GM15510 (cell line): Measurements from ENCODE around the gene TCF21.

Experiments used
- POLR2A ChIP-seq: IDR thresholded peaks from 3 replicates; pipeline ENCODE4 v1.6.1; 2011; ENCODE audit warnings: borderline replicate concordance; ENCODE audit not compliant: insufficient read length; ENCODE audit errors: extremely low read depth

TCF21 gene

GRCh38 chr6:133888929-133889556 lies at the start of gene TCF21:
TSS of gene TCF21 (plus strand) at chr6:133889113. CDS start at chr6:133889398, 285 bp downstream.
- TF ChIP-seq POLR2A = no peak

- TF ChIP-seq POLR2A = no peak
Observed at GRCh38 chr6:133841176-133841575, 47.7 kb upstream of the TCF21 start.

GRCh38 chr6:133843098-133843497 lies 45.8 kb upstream of the TCF21 start:
- TF ChIP-seq POLR2A = no peak

- no peak for TF ChIP-seq POLR2A
Observed at GRCh38 chr6:133844709-133845108, 44.2 kb upstream of the TCF21 start.

GRCh38 chr6:133854041-133854363 lies 34.9 kb upstream of the TCF21 start:
- TF ChIP-seq POLR2A = no peak

GRCh38 chr6:133854364-133855275 lies 34.3 kb upstream of the TCF21 start:
- no peak for TF ChIP-seq POLR2A

GRCh38 chr6:133855276-133855990 lies 33.5 kb upstream of the TCF21 start:
- TF ChIP-seq POLR2A = no peak

- TF ChIP-seq POLR2A = no peak
Observed at GRCh38 chr6:133855991-133856370, 32.9 kb upstream of the TCF21 start.

GRCh38 chr6:133856911-133857310 lies 32.0 kb upstream of the TCF21 start:
- TF ChIP-seq POLR2A = no peak

- TF ChIP-seq POLR2A = no peak
Observed at GRCh38 chr6:133857696-133858095, 31.2 kb upstream of the TCF21 start.

GRCh38 chr6:133863228-133863627 lies 25.7 kb upstream of the TCF21 start:
- TF ChIP-seq POLR2A = no peak

GRCh38 chr6:133865680-133866079 lies 23.2 kb upstream of the TCF21 start:
- no peak for TF ChIP-seq POLR2A

GRCh38 chr6:133871131-133871530 lies 17.8 kb upstream of the TCF21 start:
- no peak for TF ChIP-seq POLR2A

GRCh38 chr6:133873538-133873937 lies 15.4 kb upstream of the TCF21 start:
- TF ChIP-seq POLR2A = no peak

GRCh38 chr6:133877116-133877515 lies 11.8 kb upstream of the TCF21 start:
- TF ChIP-seq POLR2A = no peak
